ENCODE results near the gene OSBP2.

Gene OSBP2

GRCh38 chr22:30885591-30885990 lies 190.9 kb downstream of the OSBP2 start:
- no peak for DNase-seq

DNA sequence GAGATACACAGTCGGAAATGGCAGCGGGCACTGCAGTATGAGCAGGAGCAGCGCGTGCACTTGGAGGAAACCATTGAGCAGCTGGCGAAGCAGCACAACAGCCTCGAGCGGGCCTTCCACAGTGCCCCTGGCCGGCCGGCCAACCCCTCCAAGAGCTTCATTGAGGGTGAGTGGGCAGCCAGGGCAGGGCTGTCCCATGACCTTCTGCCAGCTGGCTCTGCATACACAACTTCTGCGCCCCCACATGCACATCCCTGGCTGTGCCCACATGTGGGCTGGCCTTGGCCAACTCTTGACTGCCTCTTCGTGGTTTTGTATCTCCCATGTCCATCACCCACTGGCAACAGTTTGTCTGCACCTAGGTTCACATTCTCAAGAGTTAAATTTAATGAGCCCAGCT lies 192.8 kb downstream of the OSBP2 start:
- no peak for DNase-seq

DNA sequence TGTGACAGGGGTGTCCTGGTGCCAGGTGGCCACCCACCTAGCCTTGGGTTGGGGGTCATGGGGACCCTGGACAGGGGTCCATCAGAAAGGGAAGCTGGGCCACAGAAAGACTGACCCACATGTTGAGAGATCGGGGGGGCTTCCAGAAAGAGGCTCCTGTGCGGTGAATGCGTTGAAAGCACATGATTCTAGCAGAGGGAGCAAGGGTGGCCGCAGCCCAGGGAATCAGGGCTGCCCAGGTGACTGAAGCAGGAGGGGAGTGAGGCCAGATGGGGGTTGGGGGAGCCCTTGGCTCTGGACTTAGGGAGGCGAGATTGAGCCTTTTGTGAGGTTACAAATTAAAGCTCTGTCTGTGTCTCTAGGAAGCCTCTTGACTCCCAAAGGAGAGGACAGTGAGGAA lies 193.2 kb downstream of the OSBP2 start:
- DNase-seq = no peak

DNA sequence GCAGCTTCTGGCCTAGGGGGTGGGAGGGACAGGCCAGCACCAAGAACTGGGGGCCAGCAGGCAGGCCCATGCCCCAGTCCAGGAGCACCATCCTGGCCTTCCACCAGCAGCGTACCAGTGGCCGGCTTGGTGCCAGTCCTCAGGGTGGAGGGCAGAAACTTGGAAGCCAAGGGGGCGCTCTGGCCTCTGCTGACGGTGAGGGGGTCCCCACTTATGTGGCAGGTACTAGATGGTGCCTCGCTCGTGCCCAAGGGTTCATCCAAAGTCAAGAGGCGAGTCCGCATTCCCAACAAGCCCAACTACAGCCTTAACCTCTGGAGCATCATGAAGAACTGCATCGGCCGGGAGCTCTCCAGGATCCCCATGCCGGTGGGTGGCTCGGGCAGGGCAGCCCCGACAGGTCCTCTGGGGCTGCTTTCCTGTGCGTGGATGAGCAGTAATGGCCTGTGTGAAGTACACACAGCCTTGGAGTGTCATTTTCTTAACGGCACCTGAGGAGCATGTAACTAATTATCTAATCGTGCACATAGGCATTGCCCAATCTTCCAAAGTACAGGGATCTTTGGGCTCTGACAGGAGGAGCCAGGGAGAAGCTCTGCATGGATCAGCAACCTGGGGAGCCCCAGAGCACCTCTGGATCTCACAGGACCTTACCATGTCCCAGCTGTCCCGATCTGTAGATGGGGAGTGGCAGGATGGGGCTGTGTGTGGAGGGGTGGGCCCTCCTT lies 194.8 kb downstream of the OSBP2 start:
- DNase-seq = no peak

GRCh38 chr22:30889996-30890480 lies 195.4 kb downstream of the OSBP2 start:
- DNase-seq = no peak

DNA sequence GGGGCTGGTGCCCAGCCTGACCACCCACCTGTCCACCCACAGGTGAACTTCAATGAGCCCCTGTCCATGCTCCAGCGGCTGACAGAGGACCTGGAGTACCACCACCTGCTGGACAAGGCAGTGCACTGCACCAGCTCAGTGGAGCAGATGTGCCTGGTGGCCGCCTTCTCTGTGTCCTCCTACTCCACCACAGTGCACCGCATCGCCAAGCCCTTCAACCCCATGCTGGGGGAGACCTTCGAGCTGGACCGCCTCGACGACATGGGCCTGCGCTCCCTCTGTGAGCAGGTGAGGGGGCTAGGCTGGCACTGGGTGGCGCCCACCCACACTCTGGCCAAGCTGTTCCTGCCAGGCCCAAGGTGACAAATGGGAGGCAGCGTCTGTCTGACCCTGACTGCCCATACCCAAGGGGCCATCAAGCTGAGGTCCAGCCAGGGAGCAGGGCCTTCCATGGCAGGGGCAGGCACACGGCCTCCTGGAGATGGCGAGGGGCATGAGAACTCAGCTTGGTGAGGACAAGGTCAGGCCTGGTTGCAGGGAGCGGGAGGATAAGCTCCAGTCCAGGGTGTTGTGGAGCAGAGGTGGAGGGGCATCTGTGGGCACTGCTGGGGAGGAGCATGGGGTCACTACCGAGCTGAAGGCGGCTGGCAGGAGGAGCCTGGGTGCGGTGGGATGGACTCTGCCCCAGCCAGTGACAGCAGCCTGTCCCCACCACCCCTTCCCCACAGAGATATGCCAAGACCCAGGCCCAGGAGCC lies 196.2 kb downstream of the OSBP2 start:
- DNase-seq = no peak

DNA sequence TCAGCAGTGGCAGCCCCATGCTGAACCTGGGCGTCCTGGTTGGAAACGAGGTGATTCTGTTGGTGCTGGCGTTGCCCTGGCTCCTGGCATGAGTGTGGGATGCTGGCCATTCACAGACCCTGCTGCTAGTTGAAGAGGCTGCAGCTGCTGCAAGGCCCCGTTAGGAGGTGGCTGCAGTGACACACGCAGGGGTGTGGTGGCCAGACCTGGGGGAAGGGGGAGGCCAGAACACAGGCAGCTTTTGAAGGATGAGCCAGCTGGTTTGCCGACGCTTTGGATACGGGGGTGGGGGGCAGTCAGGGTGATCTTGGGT lies 196.7 kb downstream of the OSBP2 start:
- DNase-seq = no peak

- no peak for DNase-seq
These were observed 197.1 kb downstream of the OSBP2 start for GRCh38 chr22:30891781-30892180.

- DNase-seq = no peak
These were observed 197.6 kb downstream of the OSBP2 start for GRCh38 chr22:30892286-30892685.

- DNase-seq = no peak
These were observed 198.1 kb downstream of the OSBP2 start for GRCh38 chr22:30892731-30893221.

GRCh38 chr22:30893434-30894370 lies 199.0 kb downstream of the OSBP2 start:
- no peak for DNase-seq

GRCh38 chr22:30894371-30894740 lies 199.7 kb downstream of the OSBP2 start:
- no peak for DNase-seq

DNA sequence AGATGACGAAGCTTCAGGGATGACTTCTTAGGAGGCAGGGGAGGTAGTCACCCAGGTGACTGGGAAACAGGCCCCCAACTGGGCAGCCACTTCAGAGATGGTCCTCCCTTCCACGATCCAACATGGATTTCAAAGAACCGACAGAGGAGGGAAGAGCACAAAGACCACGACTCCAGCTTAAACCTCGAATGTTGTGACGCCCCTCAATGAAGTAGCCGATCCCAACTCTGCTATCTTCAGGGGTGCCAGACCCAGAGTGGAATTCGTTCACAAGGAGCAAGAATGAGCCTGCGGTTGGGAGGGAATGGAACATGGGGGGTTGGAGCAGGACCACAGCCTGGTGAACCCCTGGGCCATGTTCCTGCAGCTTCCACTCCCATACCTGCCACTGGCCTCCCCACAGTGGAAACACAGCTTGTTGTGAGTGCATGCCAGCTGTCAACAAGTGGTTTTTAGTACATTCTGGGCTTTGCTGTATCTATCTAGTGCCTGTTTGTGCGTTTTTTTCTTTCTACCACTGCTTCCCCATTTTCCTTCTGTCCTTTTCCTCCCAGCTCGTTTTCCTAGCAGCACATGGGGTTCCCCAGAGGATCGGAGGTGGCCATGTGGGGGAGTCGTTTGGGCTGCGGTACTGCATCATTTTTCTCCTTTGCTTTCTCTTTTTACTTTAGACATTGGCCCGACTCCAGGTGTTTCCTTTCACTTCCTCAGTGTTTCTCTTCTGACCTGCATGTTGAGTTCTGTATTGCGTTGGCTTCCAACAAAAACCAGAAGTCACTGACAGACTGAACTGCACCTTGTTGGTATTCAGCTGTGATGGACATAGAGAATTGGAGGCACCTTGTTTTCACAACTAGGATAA lies 208.1 kb downstream of the OSBP2 start:
- DNase-seq = no peak

GRCh38 chr22:30903876-30904460 lies 209.3 kb downstream of the OSBP2 start:
- no peak for DNase-seq

GRCh38 chr22:30905696-30906341 lies 211.1 kb downstream of the OSBP2 start:
- no peak for DNase-seq

DNA sequence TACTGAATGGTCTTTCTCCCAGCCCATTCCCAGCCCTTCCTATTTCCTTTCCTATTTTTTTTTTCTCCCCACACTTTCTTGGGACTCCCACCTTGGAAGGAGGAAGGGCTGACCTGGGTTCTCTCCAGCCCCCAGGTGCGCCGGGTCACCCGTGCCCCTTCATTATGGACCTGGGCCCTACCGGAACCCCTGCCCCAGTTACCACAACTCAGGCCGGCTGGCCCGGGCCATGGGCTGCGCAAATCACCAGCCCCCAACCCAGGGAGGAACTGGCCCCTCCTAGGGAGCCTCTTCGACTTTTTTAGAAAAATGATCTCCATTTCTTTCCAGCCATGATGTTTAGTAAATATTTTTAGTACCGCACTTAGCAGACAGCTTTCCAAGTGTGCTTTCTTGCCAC lies 211.7 kb downstream of the OSBP2 start:
- no peak for DNase-seq

- no peak for DNase-seq
These were observed 212.3 kb downstream of the OSBP2 start for GRCh38 chr22:30906946-30907345.

GRCh38 chr22:30908051-30908461 lies 213.4 kb downstream of the OSBP2 start:
- DNase-seq = no peak

GRCh38 chr22:30909306-30909705 lies 214.6 kb downstream of the OSBP2 start:
- no peak for DNase-seq

- no peak for DNase-seq
These were observed 215.7 kb downstream of the OSBP2 start for GRCh38 chr22:30910358-30910757.

- DNase-seq = no peak
These were observed 224.1 kb downstream of the OSBP2 start for GRCh38 chr22:30918761-30919160.
